ENCODE data around the gene TOP1. TPM values are rescaled to one million over a fixed set of nuclear protein-coding genes. Genes with fewer than 3 reads are reported as not detected.

The TOP1 gene
- total and polyA plus RNA-seq, 3 experiments from 2014 or later, result 15.0 to 103 (median 98.5) TPM

- Histone ChIP-seq H3K4me1 (ENCODE audit: insufficient read depth, low read length) (peaks cover 68% of the 10 kb centered on the region), H3K4me3 (ENCODE audit: low read length) (peak overlapping the region; percentile 76), H3K9me3 (ENCODE audit: low read length) (no peaks in the 10 kb centered on the region), H3K27ac (ENCODE audit: low read depth, low read length) (no peak overlapping the region), H3K36me3 (ENCODE audit: insufficient read depth, low read length) (no peaks in the 10 kb centered on the region), H3K27me3 (ENCODE audit: insufficient read depth, low read length, poor library complexity, severe bottlenecking) (no peaks in the 10 kb centered on the region)
- Mint-ChIP-seq H3K4me3 (peak overlapping the region; percentile 87 to 98 (median 96)), H3K27ac (peak overlapping the region in 6 of 8 donors; percentile 8 to 97 (median 36)), H3K9me3 (no peaks in the 10 kb centered on the region), H3K27me3 (peaks cover 0 to 1% of the 10 kb centered on the region in 2 donors), H3K36me3 (peaks cover 0 to 46% (median 15%) of the 10 kb centered on the region in 3 donors), H3K4me1 (peaks cover 72 to 80% (median 77%) of the 10 kb centered on the region in 3 donors)
- POLR2A ChIA-PET, result interaction anchor here (0.6 to 1.5 kb wide), 3 partner anchors 15 to 27 kb away, joined by 3 to 5 read pairs (median 3); no protein-coding TSS in a partner anchor
- no peak for DNase-seq
- CTCF ChIA-PET, result interaction anchor here (1.1 to 4.4 kb wide), 4 partner anchors 10 to 64 kb away, joined by 3 to 23 read pairs (median 6); no protein-coding TSS in a partner anchor
Measured at GRCh38 chr20:41031243-41031619, 2.6 kb downstream of the TOP1 start.

GRCh38 chr20:41032271-41032670 lies 3.6 kb downstream of the TOP1 start:
- Histone ChIP-seq H3K27ac (ENCODE audit: low read depth, low read length) (no peak overlapping the region), H3K36me3 (ENCODE audit: insufficient read depth, low read length) (no peaks in the 10 kb centered on the region), H3K27me3 (ENCODE audit: insufficient read depth, low read length, poor library complexity, severe bottlenecking) (no peaks in the 10 kb centered on the region), H3K4me1 (ENCODE audit: insufficient read depth, low read length) (peaks cover 68% of the 10 kb centered on the region), H3K4me3 (ENCODE audit: low read length) (no peak overlapping the region), H3K9me3 (ENCODE audit: low read length) (no peaks in the 10 kb centered on the region)
- Mint-ChIP-seq H3K36me3 (peaks cover 0 to 50% (median 18%) of the 10 kb centered on the region in 3 donors), H3K4me1 (peaks cover 75 to 87% (median 81%) of the 10 kb centered on the region in 3 donors), H3K27me3 (peaks cover 0 to 1% of the 10 kb centered on the region in 2 donors), H3K4me3 (peak overlapping the region; percentile 87 to 98 (median 96)), H3K9me3 (no peaks in the 10 kb centered on the region), H3K27ac (peak overlapping the region in 1 of 8 donors; percentile 21)
- CTCF ChIA-PET, result interaction anchor here (0.9 to 4.4 kb wide), 4 partner anchors 9 to 41 kb away, joined by 3 to 23 read pairs (median 6); no protein-coding TSS in a partner anchor
- DNase-seq, result no peak
- POLR2A ChIA-PET, result no interaction called here

GRCh38 chr20:41034239-41034638 lies 5.6 kb downstream of the TOP1 start:
- Mint-ChIP-seq H3K27ac (peak overlapping the region in 1 of 8 donors; percentile 40), H3K4me1 (peaks cover 85 to 93% (median 92%) of the 10 kb centered on the region in 3 donors), H3K4me3 (peak overlapping the region in 3 of 7 donors; percentile 3 to 13 (median 8)), H3K36me3 (peaks cover 0 to 48% (median 18%) of the 10 kb centered on the region in 3 donors), H3K9me3 (no peaks in the 10 kb centered on the region), H3K27me3 (no peaks in the 10 kb centered on the region)
- ChIA-PET POLR2A (no interaction called here), CTCF (interaction anchor here (0.7 kb wide), 1 partner anchor 44 kb away, joined by 3 read pairs; no protein-coding TSS in a partner anchor)
- Histone ChIP-seq H3K36me3 (ENCODE audit: insufficient read depth, low read length) (no peaks in the 10 kb centered on the region), H3K27ac (ENCODE audit: low read depth, low read length) (no peak overlapping the region), H3K9me3 (ENCODE audit: low read length) (no peaks in the 10 kb centered on the region), H3K4me1 (ENCODE audit: insufficient read depth, low read length) (peaks cover 80% of the 10 kb centered on the region), H3K27me3 (ENCODE audit: insufficient read depth, low read length, poor library complexity, severe bottlenecking) (no peaks in the 10 kb centered on the region), H3K4me3 (ENCODE audit: low read length) (no peak overlapping the region)
- no peak for DNase-seq

GRCh38 chr20:41035207-41035606 lies 6.6 kb downstream of the TOP1 start:
- POLR2A ChIA-PET, result no interaction called here
- DNase-seq, result no peak
- Mint-ChIP-seq H3K27me3 (no peaks in the 10 kb centered on the region), H3K4me1 (peaks cover 84 to 98% (median 98%) of the 10 kb centered on the region in 3 donors), H3K9me3 (no peaks in the 10 kb centered on the region), H3K27ac (peak overlapping the region in 3 of 8 donors; percentile 0 to 37 (median 7)), H3K36me3 (peaks cover 0 to 40% (median 18%) of the 10 kb centered on the region in 3 donors), H3K4me3 (peak overlapping the region in 2 of 7 donors; percentile 1 to 7)
- H3K27ac ChIP-seq (ENCODE audit: low read depth, low read length), result no peak overlapping the region
- CTCF ChIA-PET, result no interaction called here
- H3K36me3 ChIP-seq (ENCODE audit: insufficient read depth, low read length), result no peaks in the 10 kb centered on the region
- peaks cover 82% of the 10 kb centered on the region for H3K4me1 ChIP-seq (ENCODE audit: insufficient read depth, low read length)
- H3K4me3 ChIP-seq (ENCODE audit: low read length), result no peak overlapping the region
- no peaks in the 10 kb centered on the region for H3K9me3 ChIP-seq (ENCODE audit: low read length)
- H3K27me3 ChIP-seq (ENCODE audit: insufficient read depth, low read length, poor library complexity, severe bottlenecking), result no peaks in the 10 kb centered on the region

DNA sequence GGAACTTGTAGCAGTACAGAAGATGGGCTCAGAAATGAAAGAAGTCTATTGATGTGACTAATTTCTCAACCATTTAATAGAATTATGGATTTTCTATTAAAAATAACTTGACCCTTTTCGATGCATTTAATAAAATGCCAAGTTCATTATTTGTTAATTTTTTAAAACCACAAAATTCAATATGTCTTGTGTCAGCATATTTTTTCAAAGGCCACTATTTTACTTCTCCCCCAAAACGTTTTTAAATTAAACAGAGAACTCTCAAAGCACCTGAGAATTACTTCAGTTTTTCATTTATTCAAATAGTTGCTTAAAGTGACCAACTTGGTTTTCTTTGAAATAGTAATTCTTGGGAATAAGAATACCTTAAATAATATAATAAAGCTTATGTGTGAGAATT lies 8.6 kb downstream of the TOP1 start:
- Histone ChIP-seq H3K27me3 (ENCODE audit: insufficient read depth, low read length, poor library complexity, severe bottlenecking) (no peaks in the 10 kb centered on the region), H3K9me3 (ENCODE audit: low read length) (no peaks in the 10 kb centered on the region), H3K4me3 (ENCODE audit: low read length) (no peak overlapping the region), H3K4me1 (ENCODE audit: insufficient read depth, low read length) (peaks cover 82% of the 10 kb centered on the region), H3K36me3 (ENCODE audit: insufficient read depth, low read length) (no peaks in the 10 kb centered on the region), H3K27ac (ENCODE audit: low read depth, low read length) (no peak overlapping the region)
- H3K4me3 Mint-ChIP-seq, result no peak overlapping the region
- H3K4me1 Mint-ChIP-seq, result peaks cover 83 to 98% (median 98%) of the 10 kb centered on the region in 3 donors
- ChIA-PET CTCF (interaction anchor here (1.1 kb wide), 2 partner anchors 11 to 45 kb away, joined by 3 to 4 read pairs; no protein-coding TSS in a partner anchor), POLR2A (no interaction called here)
- no peak for DNase-seq
- H3K27ac Mint-ChIP-seq, result peak overlapping the region in 1 of 8 donors; percentile 2
- peaks cover 0 to 28% (median 18%) of the 10 kb centered on the region in 3 donors for H3K36me3 Mint-ChIP-seq
- no peaks in the 10 kb centered on the region for H3K27me3 Mint-ChIP-seq
- H3K9me3 Mint-ChIP-seq, result no peaks in the 10 kb centered on the region

GRCh38 chr20:41038149-41038877 lies 9.7 kb downstream of the TOP1 start:
- Histone ChIP-seq H3K27me3 (ENCODE audit: insufficient read depth, low read length, poor library complexity, severe bottlenecking) (no peaks in the 10 kb centered on the region), H3K27ac (ENCODE audit: low read depth, low read length) (no peak overlapping the region), H3K4me3 (ENCODE audit: low read length) (no peak overlapping the region), H3K9me3 (ENCODE audit: low read length) (no peaks in the 10 kb centered on the region), H3K36me3 (ENCODE audit: insufficient read depth, low read length) (no peaks in the 10 kb centered on the region), H3K4me1 (ENCODE audit: insufficient read depth, low read length) (peaks cover 82% of the 10 kb centered on the region)
- Mint-ChIP-seq H3K27me3 (no peaks in the 10 kb centered on the region), H3K9me3 (no peaks in the 10 kb centered on the region), H3K36me3 (peaks cover 0 to 21% (median 14%) of the 10 kb centered on the region in 3 donors), H3K4me3 (no peak overlapping the region), H3K27ac (peak overlapping the region in 6 of 8 donors; percentile 11 to 71 (median 43)), H3K4me1 (peaks cover 83 to 98% (median 98%) of the 10 kb centered on the region in 3 donors)
- DNase-seq, result no peak
- CTCF ChIA-PET, result interaction anchor here (0.9 to 1.2 kb wide), 5 partner anchors 10 to 69 kb away, joined by 3 to 6 read pairs (median 3); no protein-coding TSS in a partner anchor
- POLR2A ChIA-PET, result no interaction called here

- Histone ChIP-seq H3K9me3 (ENCODE audit: low read length) (no peaks in the 10 kb centered on the region), H3K4me1 (ENCODE audit: insufficient read depth, low read length) (peaks cover 79% of the 10 kb centered on the region), H3K36me3 (ENCODE audit: insufficient read depth, low read length) (no peaks in the 10 kb centered on the region), H3K27me3 (ENCODE audit: insufficient read depth, low read length, poor library complexity, severe bottlenecking) (no peaks in the 10 kb centered on the region), H3K27ac (ENCODE audit: low read depth, low read length) (no peak overlapping the region), H3K4me3 (ENCODE audit: low read length) (no peak overlapping the region)
- H3K27me3 Mint-ChIP-seq, result no peaks in the 10 kb centered on the region
- peak overlapping the region in 2 of 8 donors; percentile 35 to 71 for H3K27ac Mint-ChIP-seq
- DNase-seq, result no peak
- ChIA-PET CTCF (interaction anchor here (1.1 kb wide), 1 partner anchor 56 kb away, joined by 6 read pairs; no protein-coding TSS in a partner anchor), POLR2A (interaction anchor here (0.9 kb wide), 1 partner anchor 9 kb away, joined by 3 read pairs; no protein-coding TSS in a partner anchor)
- H3K4me3 Mint-ChIP-seq, result no peak overlapping the region
- no peaks in the 10 kb centered on the region for H3K9me3 Mint-ChIP-seq
- peaks cover 82 to 98% (median 96%) of the 10 kb centered on the region in 3 donors for H3K4me1 Mint-ChIP-seq
- peaks cover 0 to 21% (median 14%) of the 10 kb centered on the region in 3 donors for H3K36me3 Mint-ChIP-seq
Measured at GRCh38 chr20:41038878-41039404, 10.3 kb downstream of the TOP1 start.

Data from CD8-positive, alpha-beta memory T cell (primary cell).